HG03139 (cell line): ENCODE data around the gene ALG9.

Source experiments
- ATAC-seq: cut with Tn5 transposase; IDR thresholded peaks from one replicate; pipeline ENCODE4 v1.9.1; 2021; ENCODE audit not compliant: unreplicated experiment

Gene ALG9

GRCh38 chr11:111837366-111837891 lies 34.0 kb downstream of the ALG9 start:
- ATAC-seq: no peak

DNA sequence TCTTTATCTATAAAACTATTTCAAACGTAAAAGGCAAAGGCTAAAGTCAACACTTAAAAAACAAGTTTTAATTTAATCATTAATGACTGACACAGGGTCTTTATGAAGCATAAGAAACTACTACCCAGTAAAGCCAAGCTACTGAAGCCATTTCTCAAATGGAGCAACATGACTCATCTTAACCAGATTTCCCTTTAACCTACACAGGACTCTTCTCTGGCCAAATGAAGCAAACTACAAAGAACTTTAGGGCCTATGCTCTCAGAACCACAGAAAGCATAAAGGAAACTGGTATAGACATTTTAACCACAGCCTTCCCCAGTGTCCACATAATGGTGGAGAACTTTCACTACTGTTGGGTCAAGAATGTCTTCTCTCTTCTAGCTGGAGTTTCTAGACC lies 34.7 kb downstream of the ALG9 start:
- peak; percentile 54 for ATAC-seq

GRCh38 chr11:111836162-111836561 lies 35.2 kb downstream of the ALG9 start:
- ATAC-seq: no peak

- ATAC-seq: no peak
These were observed 35.7 kb downstream of the ALG9 start for GRCh38 chr11:111835665-111836064.

GRCh38 chr11:111834432-111835163 lies 36.8 kb downstream of the ALG9 start:
- ATAC-seq: no peak

DNA sequence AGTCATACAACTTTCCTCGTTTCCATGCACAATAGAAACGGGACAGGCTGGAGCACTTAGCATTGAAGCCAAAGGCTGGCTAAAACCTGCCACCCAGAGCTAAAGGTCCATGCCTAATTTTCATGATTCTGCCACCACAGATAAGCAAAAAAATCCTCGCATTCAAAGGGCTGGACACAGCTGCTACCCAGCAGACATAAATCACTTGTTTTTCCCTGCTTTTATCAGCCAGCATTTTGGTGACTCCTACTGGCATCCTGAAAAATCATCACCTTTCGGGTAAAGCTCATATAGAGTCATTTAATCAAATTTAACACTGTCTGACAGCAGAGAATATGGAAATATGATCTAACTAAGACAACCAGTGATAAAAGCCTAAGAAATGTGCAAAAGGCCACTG lies 37.9 kb downstream of the ALG9 start:
- ATAC-seq: no peak

DNA sequence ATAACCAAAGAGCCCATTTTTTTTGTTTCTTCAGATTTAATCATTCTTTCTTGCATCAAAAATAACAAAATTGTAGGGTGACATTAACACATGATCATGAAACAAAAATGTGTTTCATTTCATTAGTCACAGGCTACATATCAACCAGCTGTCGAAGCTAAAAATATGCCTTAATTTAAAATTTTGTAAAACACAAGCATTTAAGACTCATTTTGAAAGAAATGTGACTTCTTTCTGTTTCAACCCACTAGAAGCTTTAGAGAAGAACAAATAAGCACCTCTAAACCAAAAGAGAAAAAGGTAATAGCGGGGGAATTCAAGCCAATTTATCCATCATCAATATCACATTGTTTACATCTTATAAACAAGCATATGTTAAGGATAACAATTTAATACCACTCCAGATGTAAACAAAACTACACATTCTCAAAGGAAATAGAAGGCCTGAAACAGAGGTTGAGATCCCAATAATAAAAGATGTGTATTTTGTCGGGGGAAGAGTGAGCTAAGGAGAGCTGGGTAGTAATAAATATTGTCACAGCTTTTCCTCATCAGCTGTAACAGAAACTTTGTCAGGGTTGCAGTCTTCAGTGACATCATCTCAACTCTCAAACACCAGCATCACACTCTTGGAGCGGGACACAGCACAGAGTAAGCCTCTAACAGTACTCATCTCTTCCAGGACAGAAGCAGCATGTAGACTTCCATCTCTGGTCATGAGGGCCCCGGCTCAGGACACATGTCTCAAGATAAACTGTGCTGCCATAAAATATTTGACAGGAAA lies 42.0 kb downstream of the ALG9 start:
- ATAC-seq: peak; percentile 54

- no peak for ATAC-seq
These were observed 44.9 kb downstream of the ALG9 start for GRCh38 chr11:111826322-111826950.

GRCh38 chr11:111823629-111824028 lies 47.8 kb downstream of the ALG9 start:
- ATAC-seq: no peak

GRCh38 chr11:111823131-111823530 lies 48.2 kb downstream of the ALG9 start:
- ATAC-seq: no peak

DNA sequence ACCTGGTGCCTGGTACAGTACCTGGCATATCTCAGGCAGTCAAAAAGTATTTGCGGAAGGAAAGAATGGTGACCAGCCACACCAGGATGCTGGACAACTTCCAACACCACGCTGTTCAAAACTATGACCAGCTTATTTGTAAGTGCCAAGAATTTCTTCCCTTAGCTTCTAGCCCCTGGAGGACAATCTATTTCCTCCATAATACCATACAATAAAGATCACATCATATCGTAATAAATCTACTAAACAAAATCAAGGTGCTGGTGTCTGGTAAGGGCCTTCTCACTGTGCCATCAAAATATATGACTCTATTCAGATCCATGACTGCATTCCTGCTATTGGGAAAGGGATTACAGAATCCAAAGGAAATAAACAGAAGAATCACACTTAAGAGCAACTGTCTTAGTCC lies 51.5 kb downstream of the ALG9 start:
- no peak for ATAC-seq

DNA sequence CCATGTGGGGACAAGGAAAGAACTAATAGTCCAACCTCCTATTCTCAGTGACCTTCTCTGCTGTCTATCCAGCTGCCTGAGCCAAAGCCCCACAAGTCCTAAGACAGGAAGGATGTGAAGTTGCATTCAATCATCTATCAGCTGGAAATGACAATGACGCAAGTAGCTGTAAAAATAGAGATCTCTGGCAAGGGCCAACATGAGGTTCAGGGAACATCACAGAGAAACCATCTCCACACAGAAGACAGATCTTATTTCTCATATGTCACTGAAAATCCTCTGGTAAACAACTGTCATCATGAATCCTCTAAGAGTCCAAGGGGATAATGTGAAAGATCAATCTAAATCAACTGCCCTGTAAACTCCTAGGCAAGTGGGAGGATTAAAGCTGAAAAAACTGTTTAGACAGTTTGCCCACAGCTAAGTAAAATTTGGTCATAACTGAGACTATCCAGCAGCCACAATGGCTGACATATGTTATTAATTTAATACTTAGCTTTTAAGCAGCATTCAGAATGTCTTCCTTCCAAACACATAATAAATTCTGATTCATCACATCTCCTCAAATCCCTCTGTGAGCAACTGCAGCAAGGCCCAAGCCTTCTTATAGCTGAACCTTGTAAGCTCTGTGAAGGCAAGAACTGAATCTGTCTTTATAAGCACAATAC lies 52.1 kb downstream of the ALG9 start:
- no peak for ATAC-seq

DNA sequence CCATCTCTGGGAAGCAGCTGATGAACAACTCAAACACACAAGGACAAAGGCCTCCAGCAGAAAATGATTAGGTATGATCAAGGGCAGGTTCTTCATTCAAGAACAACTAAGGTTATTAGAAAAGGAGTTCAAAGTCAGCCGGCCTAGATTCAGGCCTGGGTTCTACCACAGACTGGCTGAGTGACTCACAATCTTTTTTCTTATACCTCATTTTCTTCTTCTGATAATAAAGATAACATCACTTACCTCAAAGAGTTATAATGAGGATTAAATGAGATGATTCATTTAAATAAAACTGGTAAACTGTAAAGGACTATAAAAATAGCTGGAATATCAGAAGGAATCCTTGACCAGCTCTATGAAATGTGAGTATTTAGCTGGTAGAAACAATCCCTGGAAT lies 55.9 kb downstream of the ALG9 start:
- no peak for ATAC-seq

- ATAC-seq: no peak
These were observed 56.6 kb downstream of the ALG9 start for GRCh38 chr11:111814557-111815320.

DNA sequence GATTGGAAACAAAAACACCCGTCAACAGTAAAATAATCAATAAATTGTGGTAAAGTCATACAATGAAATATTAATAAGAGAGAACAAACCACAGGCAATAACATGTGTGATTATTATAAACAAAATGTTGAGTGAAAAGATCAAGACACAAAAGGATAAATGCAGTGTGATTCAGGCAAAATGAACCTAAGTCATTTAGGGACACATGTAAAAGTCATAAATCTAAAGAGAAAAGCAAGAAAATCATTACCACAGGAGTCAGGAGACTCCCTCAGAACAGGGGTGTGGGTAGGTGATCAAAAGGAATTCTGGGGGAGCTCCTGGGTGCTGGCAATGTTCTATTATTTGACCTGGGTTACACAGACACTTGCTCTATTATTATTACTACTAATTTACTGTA lies 57.3 kb downstream of the ALG9 start:
- no peak for ATAC-seq

DNA sequence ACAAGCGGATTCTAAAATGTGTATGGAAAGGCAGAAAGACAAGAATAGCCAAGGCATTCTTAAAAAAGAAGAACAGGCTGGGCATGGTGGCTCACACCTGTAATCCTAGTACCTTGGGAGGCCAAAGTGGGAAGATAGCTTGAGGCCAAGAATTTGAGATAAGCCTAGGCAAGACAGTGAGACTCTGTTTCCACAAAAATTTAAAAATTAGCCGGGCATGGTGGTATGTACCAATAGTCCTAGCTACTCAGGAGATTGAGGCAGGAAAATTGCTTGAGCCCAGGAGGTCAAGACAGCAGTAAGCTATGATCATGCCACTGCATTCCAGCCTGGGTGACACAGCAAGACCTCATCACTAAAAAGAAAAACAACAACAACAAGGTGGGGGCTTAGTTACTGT lies 59.2 kb downstream of the ALG9 start:
- ATAC-seq: no peak

GRCh38 chr11:111811445-111811844 lies 59.9 kb downstream of the ALG9 start:
- ATAC-seq: no peak

GRCh38 chr11:111808834-111809233 lies 62.5 kb downstream of the ALG9 start:
- no peak for ATAC-seq

GRCh38 chr11:111808063-111808588 lies 63.3 kb downstream of the ALG9 start:
- no peak for ATAC-seq

DNA sequence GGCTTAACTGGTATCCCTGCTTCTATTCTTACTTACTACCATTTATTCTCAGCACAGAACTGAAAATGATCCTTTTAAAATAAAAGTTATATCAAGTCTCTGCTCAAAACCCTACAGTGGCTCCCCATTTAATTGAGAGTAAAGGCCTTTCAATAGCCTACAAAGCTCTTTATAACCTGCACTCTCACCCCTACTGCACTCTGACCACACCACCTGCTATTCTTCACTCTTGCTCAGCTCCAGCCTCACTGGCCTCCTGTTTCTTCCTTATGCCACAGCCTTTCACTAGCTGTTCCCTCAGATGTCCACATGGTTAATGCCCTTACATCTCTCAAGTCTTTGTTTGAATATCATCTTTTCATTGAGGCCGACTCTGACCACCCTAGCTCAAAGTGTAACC lies 64.3 kb downstream of the ALG9 start:
- ATAC-seq: no peak
